Measurements from ENCODE around the gene TREML1.

TREML1 gene

GRCh38 chr6:41150671-41151070 is 3.5 kb downstream of the TREML1 start:
- no peak for TF ChIP-seq CTCF (conservative IDR thresholded peaks at IDR 0.05)
- no peak for TF ChIP-seq ZFX (IDR thresholded peaks at IDR 0.05)
- no peak overlapping the region for H3K27ac ChIP-seq

DNA sequence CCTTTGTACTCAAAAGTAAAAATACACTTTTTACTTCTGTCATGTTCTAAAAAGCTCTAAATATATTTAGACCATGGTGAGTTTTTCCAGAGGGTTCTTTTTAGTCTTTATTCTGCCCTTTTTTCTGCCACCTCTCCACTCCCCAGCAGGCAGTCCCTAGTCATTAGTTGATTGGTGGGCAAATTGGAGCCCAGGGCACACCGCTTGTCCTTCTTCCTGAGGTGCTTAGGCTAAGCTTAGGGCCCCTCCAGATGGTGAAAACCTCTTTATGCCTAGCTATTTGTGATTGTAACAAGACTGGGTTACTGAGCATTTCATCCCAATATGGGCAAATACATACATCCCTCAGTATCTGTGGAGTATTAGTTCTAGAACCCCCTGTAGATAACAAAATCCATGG is 6.2 kb downstream of the TREML1 start:
- no peak overlapping the region for H3K27ac ChIP-seq
- TF ChIP-seq ZFX (IDR thresholded peaks at IDR 0.05) (no peak), CTCF (conservative IDR thresholded peaks at IDR 0.05) (no peak)

- TF ChIP-seq CTCF (conservative IDR thresholded peaks at IDR 0.05) (no peak), ZFX (IDR thresholded peaks at IDR 0.05) (no peak)
- no peak overlapping the region for H3K27ac ChIP-seq
Observed at GRCh38 chr6:41136911-41137310, 17.2 kb downstream of the TREML1 start.

DNA sequence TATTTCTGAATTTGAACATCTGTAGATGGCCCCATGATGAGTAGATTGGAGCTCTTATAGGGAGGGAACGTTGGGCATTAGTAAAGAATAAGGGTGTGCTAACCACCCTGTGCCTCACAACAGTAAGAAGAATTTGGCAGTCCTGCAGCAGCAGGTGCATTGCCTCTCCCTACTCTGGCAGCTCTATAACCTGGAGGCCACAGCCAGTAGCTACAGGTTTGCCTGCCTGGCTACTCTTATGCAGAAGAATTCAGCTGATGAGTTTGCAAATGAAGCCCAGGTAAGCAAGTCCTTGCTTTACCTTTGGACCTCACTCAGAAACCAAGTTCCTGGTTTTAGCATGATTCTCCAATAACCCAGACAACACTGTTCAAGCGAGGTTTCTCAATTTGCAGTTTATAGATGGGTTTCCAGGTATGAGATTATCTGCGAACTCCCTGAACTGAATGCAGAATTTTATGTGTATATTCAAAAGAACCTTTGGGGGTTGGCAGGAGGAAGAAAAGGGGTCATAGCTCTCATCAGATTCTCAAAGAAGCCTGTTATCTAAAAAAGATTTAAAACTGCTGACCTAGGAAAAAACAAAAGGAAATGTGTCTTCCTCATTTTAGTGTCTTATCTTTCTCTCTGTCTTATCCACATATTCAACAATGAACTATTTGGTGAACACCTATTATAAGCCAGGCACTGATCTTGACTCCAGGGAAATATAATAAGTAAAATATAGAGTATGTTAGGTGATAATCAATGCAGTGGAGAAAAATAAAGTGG is 18.9 kb downstream of the TREML1 start:
- no peak overlapping the region for H3K27ac ChIP-seq
- TF ChIP-seq ZFX (IDR thresholded peaks at IDR 0.05) (no peak), CTCF (conservative IDR thresholded peaks at IDR 0.05) (no peak)

DNA sequence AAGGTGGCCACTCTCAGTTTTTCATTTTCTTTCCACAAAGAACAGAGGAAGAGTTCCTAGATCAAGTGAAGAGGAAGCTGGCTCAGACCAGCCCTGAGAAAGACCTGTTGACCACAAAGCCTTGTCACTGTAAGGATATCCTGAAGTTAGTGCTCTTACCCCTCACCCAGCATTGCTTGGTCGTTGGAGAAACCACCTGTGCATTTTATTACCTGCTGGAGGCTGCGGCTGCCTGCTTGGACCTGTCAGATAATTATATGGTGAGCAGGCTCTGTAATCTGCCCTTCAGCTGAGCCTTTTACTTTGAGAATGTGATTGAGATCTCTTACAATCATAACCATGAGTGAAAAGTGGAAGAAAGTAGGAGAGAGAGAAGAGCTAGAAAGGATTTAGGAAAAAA is 21.9 kb downstream of the TREML1 start:
- no peak overlapping the region for H3K27ac ChIP-seq
- TF ChIP-seq ZFX (IDR thresholded peaks at IDR 0.05) (no peak), CTCF (conservative IDR thresholded peaks at IDR 0.05) (no peak)

- no peak for TF ChIP-seq CTCF (conservative IDR thresholded peaks at IDR 0.05)
- TF ChIP-seq ZFX (IDR thresholded peaks at IDR 0.05) = no peak
- no peak overlapping the region for H3K27ac ChIP-seq
Observed at GRCh38 chr6:41125282-41125681, 28.9 kb downstream of the TREML1 start.

GRCh38 chr6:41122918-41123317 is 31.2 kb downstream of the TREML1 start:
- H3K27ac ChIP-seq = no peak overlapping the region
- TF ChIP-seq CTCF (conservative IDR thresholded peaks at IDR 0.05) (no peak), ZFX (IDR thresholded peaks at IDR 0.05) (no peak)
